Suprapubic skin (tissue), 4 donors: ENCODE data around the gene IL20RA. TPM values are rescaled to one million over a fixed set of nuclear protein-coding genes. Genes with fewer than 3 reads are reported as not detected.

Source experiments
- DNase-seq, 2 donors: peaks; one replicate each; pipeline ENCODE4 v3.0.0-alpha.2; 2019; ENCODE audit warnings: low spot score in 2 of 2
- H3K27ac ChIP-seq: fragments of 200-600 bp; sonication (generic); one replicate; pipeline ENCODE4 v1.5.1; 2019
- H3K27me3 ChIP-seq: fragments of 200-600 bp; sonication (generic); one replicate; pipeline ENCODE4 v1.5.1; 2019
- H3K36me3 ChIP-seq: fragments of 200-600 bp; sonication (generic); one replicate; pipeline ENCODE4 v1.5.1; 2019
- H3K4me1 ChIP-seq: fragments of 200-600 bp; sonication (generic); one replicate; pipeline ENCODE4 v1.5.1; 2019
- H3K4me3 ChIP-seq: fragments of 200-600 bp; sonication (generic); one replicate; pipeline ENCODE4 v1.5.1; 2019; ENCODE audit warnings: mild to moderate bottlenecking
- H3K9me3 ChIP-seq: fragments of 200-600 bp; sonication (generic); one replicate; pipeline ENCODE4 v1.5.1; 2019
- EP300 ChIP-seq: sonication (generic); formaldehyde crosslinking; IDR thresholded peaks from one replicate; pipeline ENCODE4 v1.6.1; 2017; ENCODE audit warnings: antibody characterized with exemption
- POLR2A ChIP-seq, 2 donors: fragments of 450-650 bp; IDR thresholded peaks; one replicate each; pipeline ENCODE4 v1.6.1; 2017; ENCODE audit warnings: antibody characterized with exemption in 2 of 2, mild to moderate bottlenecking in 2 of 2, moderate library complexity in 2 of 2
- POLR2AphosphoS5 ChIP-seq, 3 donors: sonication (generic); formaldehyde crosslinking; IDR thresholded peaks; one replicate each; pipeline ENCODE4 v1.6.1; 2017; ENCODE audit warnings: antibody characterized with exemption in 3 of 3
- WGBS: methylation state at CpG from one replicate; pipeline ENCODE4 v1.1.5; 2018; 5-methylcytosine and 5-hydroxymethylcytosine counted together
- total RNA-seq, 4 donors: library from RNA; depleted of rRNA; stranded (reverse); fragments of >200 nt; gene quantifications; one replicate each; pipeline ENCODE4 v1.1.0, GENCODE V29; 2016
- TF ChIP-seq, protein P1 (sequence below), 2 donors: fragments of 200-600 bp in 1 of 2; fragments of 450-650 bp in 1 of 2; sonication (generic) in 1 of 2; IDR thresholded peaks; one replicate each; pipeline ENCODE4 v1.5.1; 2016 to 2019; ENCODE audit warnings: antibody characterized with exemption in 2 of 2, mild to moderate bottlenecking in 1 of 2, moderate library complexity in 1 of 2

The IL20RA gene
- total RNA-seq, 4 donors from 2014 or later = 64.4 to 88.8 (median 72.2) TPM

DNA sequence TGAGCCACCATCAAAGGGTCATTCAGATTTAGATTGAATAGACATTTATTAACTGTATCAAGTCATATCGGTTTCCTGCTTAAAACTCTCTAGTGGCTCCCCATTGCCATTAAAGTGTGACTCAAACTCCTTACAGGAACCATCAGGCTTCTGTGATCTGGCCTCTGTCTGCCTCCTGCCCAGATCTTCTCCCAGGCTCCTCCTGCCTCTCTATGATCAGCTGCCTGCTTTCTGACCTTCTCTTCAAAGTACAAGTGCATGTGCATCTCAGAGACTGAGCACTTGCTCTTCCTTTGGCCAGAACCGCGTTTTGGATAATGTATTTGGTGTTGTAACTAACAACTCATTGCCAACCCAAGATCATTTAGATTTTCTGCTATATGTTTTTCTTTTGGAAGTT is 52.7 kb downstream of the IL20RA start:
- Histone ChIP-seq H3K27me3 (peaks cover 2% of the 10 kb centered on the region), H3K4me1 (peaks cover 41% of the 10 kb centered on the region), H3K9me3 (no peaks in the 10 kb centered on the region), H3K27ac (peak overlapping the region; percentile 16), H3K4me3 (no peak overlapping the region), H3K36me3 (no peaks in the 10 kb centered on the region)
- DNase-seq = no peak
- no peak for TF ChIP-seq POLR2A (IDR thresholded peaks at IDR 0.05)
- TF ChIP-seq EP300 = no peak
- no peak for TF ChIP-seq POLR2AphosphoS5 (IDR thresholded peaks at IDR 0.05)
- TF ChIP-seq, protein P1, sequence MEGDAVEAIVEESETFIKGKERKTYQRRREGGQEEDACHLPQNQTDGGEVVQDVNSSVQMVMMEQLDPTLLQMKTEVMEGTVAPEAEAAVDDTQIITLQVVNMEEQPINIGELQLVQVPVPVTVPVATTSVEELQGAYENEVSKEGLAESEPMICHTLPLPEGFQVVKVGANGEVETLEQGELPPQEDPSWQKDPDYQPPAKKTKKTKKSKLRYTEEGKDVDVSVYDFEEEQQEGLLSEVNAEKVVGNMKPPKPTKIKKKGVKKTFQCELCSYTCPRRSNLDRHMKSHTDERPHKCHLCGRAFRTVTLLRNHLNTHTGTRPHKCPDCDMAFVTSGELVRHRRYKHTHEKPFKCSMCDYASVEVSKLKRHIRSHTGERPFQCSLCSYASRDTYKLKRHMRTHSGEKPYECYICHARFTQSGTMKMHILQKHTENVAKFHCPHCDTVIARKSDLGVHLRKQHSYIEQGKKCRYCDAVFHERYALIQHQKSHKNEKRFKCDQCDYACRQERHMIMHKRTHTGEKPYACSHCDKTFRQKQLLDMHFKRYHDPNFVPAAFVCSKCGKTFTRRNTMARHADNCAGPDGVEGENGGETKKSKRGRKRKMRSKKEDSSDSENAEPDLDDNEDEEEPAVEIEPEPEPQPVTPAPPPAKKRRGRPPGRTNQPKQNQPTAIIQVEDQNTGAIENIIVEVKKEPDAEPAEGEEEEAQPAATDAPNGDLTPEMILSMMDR (IDR thresholded peaks at IDR 0.05) = no peak
- WGBS = 30% methylated on average over 3 of the region's 3 CpGs

DNA sequence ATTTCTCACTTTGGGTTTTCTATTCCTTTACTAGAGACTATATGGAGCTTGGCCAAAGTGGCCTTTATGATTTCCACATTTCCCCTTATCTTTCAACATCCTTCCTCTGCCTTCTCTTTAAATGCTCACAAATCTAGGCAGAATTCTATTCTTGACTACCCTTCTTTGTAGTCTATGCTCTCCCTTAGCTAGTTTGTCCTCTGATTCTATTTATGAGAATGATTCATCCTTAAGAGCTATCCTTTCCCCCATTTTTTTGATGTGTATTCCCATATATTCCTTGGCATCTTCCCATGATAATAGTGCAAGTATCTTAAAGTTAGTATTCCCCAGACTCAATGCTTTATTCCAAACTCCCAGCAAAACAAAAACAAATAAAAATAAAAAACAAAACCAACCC is 53.1 kb downstream of the IL20RA start:
- no peak for DNase-seq
- Histone ChIP-seq H3K4me1 (peaks cover 41% of the 10 kb centered on the region), H3K4me3 (no peak overlapping the region), H3K27me3 (peaks cover 2% of the 10 kb centered on the region), H3K9me3 (no peaks in the 10 kb centered on the region), H3K36me3 (no peaks in the 10 kb centered on the region), H3K27ac (peak overlapping the region; percentile 16)
- TF ChIP-seq, protein P1 (IDR thresholded peaks at IDR 0.05) = no peak
- TF ChIP-seq POLR2A (IDR thresholded peaks at IDR 0.05) = no peak
- no peak for TF ChIP-seq EP300
- TF ChIP-seq POLR2AphosphoS5 (IDR thresholded peaks at IDR 0.05) = no peak

DNA sequence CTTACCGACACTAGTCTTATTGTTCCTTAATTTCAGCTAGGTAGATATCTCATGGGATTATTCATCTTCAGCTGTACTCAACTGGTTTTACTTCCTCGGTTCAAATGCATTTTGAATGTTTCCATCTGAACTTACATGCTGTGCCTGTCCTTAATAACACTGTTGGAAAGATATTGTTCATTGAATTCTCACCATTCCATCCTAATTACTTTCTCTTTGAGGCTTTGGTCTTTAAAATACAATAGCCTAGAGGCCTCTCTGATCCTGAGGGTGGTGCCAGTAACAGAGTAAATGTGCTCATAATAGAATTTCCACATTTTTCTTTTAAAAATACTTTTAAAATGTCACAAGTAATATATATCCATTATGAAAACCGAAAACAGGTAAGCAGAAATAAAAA is 54.0 kb downstream of the IL20RA start:
- peak overlapping the region; percentile 52 for H3K4me3 ChIP-seq
- H3K27me3 ChIP-seq = peaks cover 2% of the 10 kb centered on the region
- peaks cover 41% of the 10 kb centered on the region for H3K4me1 ChIP-seq
- TF ChIP-seq POLR2A (IDR thresholded peaks at IDR 0.05) (no peak), EP300 (no peak), POLR2AphosphoS5 (IDR thresholded peaks at IDR 0.05) (no peak)
- TF ChIP-seq, protein P1 (IDR thresholded peaks at IDR 0.05) = no peak
- 63% methylated on average over 3 of the region's 3 CpGs for WGBS
- H3K36me3 ChIP-seq = no peaks in the 10 kb centered on the region
- no peak for DNase-seq
- peak overlapping the region; percentile 86 for H3K27ac ChIP-seq
- H3K9me3 ChIP-seq = no peaks in the 10 kb centered on the region

DNA sequence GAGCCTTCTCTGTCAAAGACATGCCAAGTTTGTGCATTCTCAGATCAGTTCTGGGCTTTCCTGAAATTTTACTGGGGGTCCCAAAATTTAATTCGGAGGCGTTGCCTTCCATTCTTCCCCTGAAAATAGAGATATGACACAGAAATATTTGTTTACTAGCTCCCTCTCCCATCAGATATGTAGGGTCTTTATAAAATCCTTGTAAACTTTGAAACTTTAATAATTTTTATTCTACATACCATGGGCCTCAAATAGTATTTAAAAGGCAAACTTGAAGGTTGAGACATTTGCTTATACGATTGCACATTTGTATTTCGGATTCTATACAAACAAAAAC is 54.6 kb downstream of the IL20RA start:
- peaks cover 2% of the 10 kb centered on the region for H3K27me3 ChIP-seq
- peak overlapping the region; percentile 86 for H3K27ac ChIP-seq
- WGBS = 24% methylated on average over 4 of the region's 4 CpGs
- H3K36me3 ChIP-seq = no peaks in the 10 kb centered on the region
- H3K9me3 ChIP-seq = no peaks in the 10 kb centered on the region
- TF ChIP-seq EP300 = no peak
- TF ChIP-seq POLR2AphosphoS5 (IDR thresholded peaks at IDR 0.05) = no peak
- TF ChIP-seq POLR2A (IDR thresholded peaks at IDR 0.05) = no peak
- TF ChIP-seq, protein P1 (IDR thresholded peaks at IDR 0.05) = no peak
- H3K4me3 ChIP-seq = peak overlapping the region; percentile 52
- peaks cover 41% of the 10 kb centered on the region for H3K4me1 ChIP-seq
- DNase-seq = no peak

DNA sequence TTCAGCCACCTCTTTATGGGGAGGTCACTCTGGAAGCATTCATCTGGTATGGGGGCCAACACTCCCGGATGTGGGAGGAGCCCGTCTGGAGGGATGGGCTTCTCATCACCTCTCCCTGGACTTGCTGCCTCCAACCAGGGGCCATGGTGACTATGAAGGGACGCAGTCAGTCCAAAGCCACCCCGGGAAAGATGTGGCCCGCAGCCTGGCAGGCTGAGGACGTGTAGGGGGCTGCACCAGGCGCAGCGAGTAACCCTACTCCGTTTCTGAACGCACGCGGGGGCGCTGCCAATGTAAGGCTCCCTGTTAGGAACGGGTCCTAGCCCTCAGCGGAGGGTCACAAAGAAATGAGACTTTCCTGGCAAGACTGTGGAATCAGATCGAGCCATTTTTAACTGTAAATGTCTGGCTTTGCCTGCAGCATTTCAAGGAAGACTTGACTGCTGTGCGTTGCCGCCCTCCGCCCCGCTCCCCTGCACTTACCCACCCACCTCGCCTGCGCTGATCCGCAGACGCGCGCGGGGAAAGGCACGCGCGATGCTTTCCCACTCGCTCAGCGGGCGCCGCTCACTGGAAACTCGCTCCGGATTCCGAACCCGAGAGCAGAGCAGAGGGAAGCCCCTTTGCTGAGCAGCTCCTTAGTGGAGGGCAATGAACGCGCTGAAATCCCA is 55.1 kb downstream of the IL20RA start:
- no peak for TF ChIP-seq POLR2A (IDR thresholded peaks at IDR 0.05)
- TF ChIP-seq EP300 = no peak
- TF ChIP-seq, protein P1 (IDR thresholded peaks at IDR 0.05) = no peak
- no peak for TF ChIP-seq POLR2AphosphoS5 (IDR thresholded peaks at IDR 0.05)
- Histone ChIP-seq H3K27ac (peak overlapping the region; percentile 86), H3K27me3 (peaks cover 2% of the 10 kb centered on the region), H3K4me3 (peak overlapping the region; percentile 52), H3K9me3 (no peaks in the 10 kb centered on the region), H3K4me1 (peaks cover 39% of the 10 kb centered on the region), H3K36me3 (no peaks in the 10 kb centered on the region)
- DNase-seq = peak in 1 of 2 donors; percentile 73
- 3% methylated on average over 30 of the region's 40 CpGs for WGBS
